ENCODE results near the gene ACTMAP. TPM values are rescaled to one million over a fixed set of nuclear protein-coding genes. Genes with fewer than 3 reads are reported as not detected.

Gene ACTMAP
- total and polyA plus RNA-seq, 2 of the 13 experiments (the other 11 are each of a cell fraction or from before 2014, with no cell fraction given), result 2.2 to 7.9 TPM

- TF ChIP-seq, protein P1, sequence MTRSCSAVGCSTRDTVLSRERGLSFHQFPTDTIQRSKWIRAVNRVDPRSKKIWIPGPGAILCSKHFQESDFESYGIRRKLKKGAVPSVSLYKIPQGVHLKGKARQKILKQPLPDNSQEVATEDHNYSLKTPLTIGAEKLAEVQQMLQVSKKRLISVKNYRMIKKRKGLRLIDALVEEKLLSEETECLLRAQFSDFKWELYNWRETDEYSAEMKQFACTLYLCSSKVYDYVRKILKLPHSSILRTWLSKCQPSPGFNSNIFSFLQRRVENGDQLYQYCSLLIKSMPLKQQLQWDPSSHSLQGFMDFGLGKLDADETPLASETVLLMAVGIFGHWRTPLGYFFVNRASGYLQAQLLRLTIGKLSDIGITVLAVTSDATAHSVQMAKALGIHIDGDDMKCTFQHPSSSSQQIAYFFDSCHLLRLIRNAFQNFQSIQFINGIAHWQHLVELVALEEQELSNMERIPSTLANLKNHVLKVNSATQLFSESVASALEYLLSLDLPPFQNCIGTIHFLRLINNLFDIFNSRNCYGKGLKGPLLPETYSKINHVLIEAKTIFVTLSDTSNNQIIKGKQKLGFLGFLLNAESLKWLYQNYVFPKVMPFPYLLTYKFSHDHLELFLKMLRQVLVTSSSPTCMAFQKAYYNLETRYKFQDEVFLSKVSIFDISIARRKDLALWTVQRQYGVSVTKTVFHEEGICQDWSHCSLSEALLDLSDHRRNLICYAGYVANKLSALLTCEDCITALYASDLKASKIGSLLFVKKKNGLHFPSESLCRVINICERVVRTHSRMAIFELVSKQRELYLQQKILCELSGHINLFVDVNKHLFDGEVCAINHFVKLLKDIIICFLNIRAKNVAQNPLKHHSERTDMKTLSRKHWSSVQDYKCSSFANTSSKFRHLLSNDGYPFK (CRISPR knock-in tag; IDR thresholded peaks at IDR 0.05; ENCODE audit: borderline replicate concordance), result peak; percentile 69; the same call in 1 of the 2 replicates
- no peak for TF ChIP-seq ZMAT3 (CRISPR knock-in tag; conservative IDR thresholded peaks at IDR 0.05)
- no peak for TF ChIP-seq MED8 (CRISPR knock-in tag; IDR thresholded peaks at IDR 0.05; ENCODE audit: insufficient replicate concordance)
- TF ChIP-seq, protein P2, sequence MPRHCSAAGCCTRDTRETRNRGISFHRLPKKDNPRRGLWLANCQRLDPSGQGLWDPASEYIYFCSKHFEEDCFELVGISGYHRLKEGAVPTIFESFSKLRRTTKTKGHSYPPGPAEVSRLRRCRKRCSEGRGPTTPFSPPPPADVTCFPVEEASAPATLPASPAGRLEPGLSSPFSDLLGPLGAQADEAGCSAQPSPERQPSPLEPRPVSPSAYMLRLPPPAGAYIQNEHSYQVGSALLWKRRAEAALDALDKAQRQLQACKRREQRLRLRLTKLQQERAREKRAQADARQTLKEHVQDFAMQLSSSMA (CRISPR knock-in tag; IDR thresholded peaks at IDR 0.05), result no peak
- TF ChIP-seq CBX1 (IDR thresholded peaks at IDR 0.05; ENCODE audit: low read depth), result no peak
- TF ChIP-seq ZNF530 (CRISPR knock-in tag; IDR thresholded peaks at IDR 0.05; ENCODE audit: low read depth), result no peak
- TF ChIP-seq, protein P3, sequence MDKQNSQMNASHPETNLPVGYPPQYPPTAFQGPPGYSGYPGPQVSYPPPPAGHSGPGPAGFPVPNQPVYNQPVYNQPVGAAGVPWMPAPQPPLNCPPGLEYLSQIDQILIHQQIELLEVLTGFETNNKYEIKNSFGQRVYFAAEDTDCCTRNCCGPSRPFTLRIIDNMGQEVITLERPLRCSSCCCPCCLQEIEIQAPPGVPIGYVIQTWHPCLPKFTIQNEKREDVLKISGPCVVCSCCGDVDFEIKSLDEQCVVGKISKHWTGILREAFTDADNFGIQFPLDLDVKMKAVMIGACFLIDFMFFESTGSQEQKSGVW (CRISPR knock-in tag; IDR thresholded peaks at IDR 0.05; ENCODE audit: borderline replicate concordance), result no peak
- TF ChIP-seq REPIN1 (CRISPR knock-in tag; IDR thresholded peaks at IDR 0.05; ENCODE audit: borderline replicate concordance, low read depth), result peak; percentile 31; the same call in 1 of the 2 replicates
- TF ChIP-seq STAT5B (CRISPR knock-in tag; IDR thresholded peaks at IDR 0.05), result no peak
- no peak for TF ChIP-seq TCF12 (IDR thresholded peaks at IDR 0.05)
- 0 out of 2 replicates have a peak, but pooled peaks have one; percentile 41 for TF ChIP-seq TCF12 (CRISPR knock-in tag; IDR thresholded peaks at IDR 0.05)
- TF ChIP-seq FOXJ3 (CRISPR knock-in tag; IDR thresholded peaks at IDR 0.05; ENCODE audit: borderline replicate concordance), result no peak
- no peak for TF ChIP-seq CHCHD3 (CRISPR knock-in tag; IDR thresholded peaks at IDR 0.05)
- no peak for TF ChIP-seq ZBTB40 (IDR thresholded peaks at IDR 0.05)
- TF ChIP-seq ZBTB40 (CRISPR knock-in tag; IDR thresholded peaks at IDR 0.05), result no peak
Measured at GRCh38 chr19:40750058-40750873, at the start of gene ACTMAP (continued).
